Tibial artery (tissue), 4 donors: ENCODE measurements around the gene GRID2.
"Not testable (repeated sequence)": the region's sequence is repeated elsewhere in the genome, so short reads cannot be mapped to it uniquely, and the experiment has no call there.

Experiments
- DNase-seq, 2 donors: peaks; one replicate each; pipeline ENCODE4 v3.0.0-alpha.2; 2019
- H3K27ac ChIP-seq, 2 donors: fragments of 200-600 bp; sonication (generic) in 1 of 2; 1 replicate in 1 of 2; 2 replicates in 1 of 2; pipeline ENCODE4 v1.5.1; 2018 to 2019; ENCODE audit warnings: mild to moderate bottlenecking in 1 of 2
- H3K27me3 ChIP-seq, 2 donors: fragments of 200-600 bp; sonication (generic) in 1 of 2; one replicate each; pipeline versions ENCODE4 v1.5.1 to v1.6.0; 2016 to 2019
- H3K36me3 ChIP-seq, 3 donors: fragments of 200-600 bp; sonication (generic) in 2 of 3; one replicate each; pipeline ENCODE4 v1.5.1; 2016 to 2019; ENCODE audit warnings: mild to moderate bottlenecking in 2 of 3
- H3K4me1 ChIP-seq, 4 donors: fragments of 200-600 bp; sonication (generic) in 2 of 4; 1 replicate in 3 of 4; 2 replicates in 1 of 4; pipeline ENCODE4 v1.5.1; 2016 to 2019
- H3K4me3 ChIP-seq, 2 donors: fragments of 200-600 bp; sonication (generic) in 1 of 2; 1 replicate in 1 of 2; 2 replicates in 1 of 2; pipeline ENCODE4 v1.5.1; 2018 to 2019; ENCODE audit warnings: mild to moderate bottlenecking in 2 of 2
- H3K9me3 ChIP-seq, 3 donors: fragments of 200-600 bp; sonication (generic) in 1 of 3; one replicate each; pipeline ENCODE4 v1.5.1; 2016 to 2019
- CTCF ChIP-seq, 2 experiments: fragments of 200-600 bp in 1 of 2; fragments of 450-650 bp in 1 of 2; IDR thresholded peaks; one replicate each; pipeline ENCODE4 v1.5.1; 2017 to 2019; ENCODE audit warnings: antibody characterized with exemption in 2 of 2, mild to moderate bottlenecking in 1 of 2, moderate library complexity in 1 of 2
- intact Hi-C: fragments of 100-400 bp; cut with DNase I; formaldehyde crosslinking; loops from one replicate; pipeline ENCODE4 v1.15.0; 2023; ENCODE audit warnings: low total_unique reads

The GRID2 gene

GRCh38 chr4:93267747-93268146 is 964.0 kb downstream of the GRID2 start:
- Histone ChIP-seq H3K9me3 (no peaks in the 10 kb centered on the region), H3K27ac (no peak overlapping the region), H3K27me3 (no peaks in the 10 kb centered on the region), H3K36me3 (no peaks in the 10 kb centered on the region), H3K4me3 (no peak overlapping the region), H3K4me1 (no peaks in the 10 kb centered on the region)
- no peak for DNase-seq
- intact Hi-C loops: no loop called here
- TF ChIP-seq CTCF (IDR thresholded peaks at IDR 0.05): no peak

GRCh38 chr4:93285346-93285745 is 981.6 kb downstream of the GRID2 start:
- intact Hi-C loops: no loop called here
- Histone ChIP-seq H3K27ac (no peak overlapping the region), H3K4me1 (no peaks in the 10 kb centered on the region), H3K9me3 (no peaks in the 10 kb centered on the region), H3K36me3 (no peaks in the 10 kb centered on the region), H3K4me3 (no peak overlapping the region), H3K27me3 (no peaks in the 10 kb centered on the region)
- no peak for TF ChIP-seq CTCF (IDR thresholded peaks at IDR 0.05)
- no peak for DNase-seq

- Histone ChIP-seq H3K27ac (no peak overlapping the region), H3K9me3 (no peaks in the 10 kb centered on the region), H3K4me3 (no peak overlapping the region), H3K4me1 (no peaks in the 10 kb centered on the region), H3K36me3 (no peaks in the 10 kb centered on the region), H3K27me3 (no peaks in the 10 kb centered on the region)
- DNase-seq: no peak
- TF ChIP-seq CTCF (IDR thresholded peaks at IDR 0.05): no peak
- intact Hi-C loops: no loop called here
These were observed 985.5 kb downstream of the GRID2 start for GRCh38 chr4:93289241-93289640.

- no peak for TF ChIP-seq CTCF (IDR thresholded peaks at IDR 0.05)
- intact Hi-C loops: no loop called here
- no peaks in the 10 kb centered on the region for H3K9me3 ChIP-seq
- H3K27ac ChIP-seq: no peak overlapping the region
- H3K36me3 ChIP-seq: no peaks in the 10 kb centered on the region
- no peak overlapping the region for H3K4me3 ChIP-seq
- no peaks in the 10 kb centered on the region for H3K4me1 ChIP-seq
- no peaks in the 10 kb centered on the region for H3K27me3 ChIP-seq
- no peak for DNase-seq
These were observed 986.1 kb downstream of the GRID2 start for GRCh38 chr4:93289831-93290230.

GRCh38 chr4:93299118-93299517 is 995.4 kb downstream of the GRID2 start:
- TF ChIP-seq CTCF (IDR thresholded peaks at IDR 0.05): no peak
- DNase-seq: no peak
- no peaks in the 10 kb centered on the region for H3K27me3 ChIP-seq

GRCh38 chr4:93300780-93301555 is 997.2 kb downstream of the GRID2 start:
- DNase-seq, H3K9me3 ChIP-seq, H3K4me1 ChIP-seq, H3K4me3 ChIP-seq, H3K27me3 ChIP-seq, H3K27ac ChIP-seq, intact Hi-C loops, H3K36me3 ChIP-seq: not testable (repeated sequence)

More at GRCh38 chr4:93299118-93299517, 995.4 kb downstream of the GRID2 start:
- Histone ChIP-seq H3K36me3 (no peaks in the 10 kb centered on the region), H3K27ac (no peak overlapping the region), H3K9me3 (no peaks in the 10 kb centered on the region), H3K4me1 (no peaks in the 10 kb centered on the region), H3K4me3 (no peak overlapping the region)
- intact Hi-C loops: no loop called here
